Esophagus squamous epithelium (tissue), 5 donors: ENCODE results near the gene ZNF76. TPM values are rescaled to one million over a fixed set of nuclear protein-coding genes. Genes with fewer than 3 reads are reported as not detected.

ENCODE experiments used
- DNase-seq: peaks from one replicate; lab custom pipeline; 2025; lab: John Stamatoyannopoulos, UW
- H3K27ac ChIP-seq, 4 donors: fragments of 200-600 bp; sonication (generic); one replicate each; pipeline ENCODE4 v1.5.1; 2016 to 2019; ENCODE audit warnings: mild to moderate bottlenecking in 1 of 4
- H3K27me3 ChIP-seq, 4 donors: fragments of 200-600 bp; sonication (generic); 1 replicate in 3 of 4; 2 replicates in 1 of 4; pipeline versions ENCODE4 v1.5.1 to v1.6.0; 2017 to 2021; ENCODE audit warnings: antibody characterized with exemption in 1 of 4
- H3K36me3 ChIP-seq, 3 donors: fragments of 200-600 bp; sonication (generic); one replicate each; pipeline ENCODE4 v1.5.1; 2016 to 2019
- H3K4me1 ChIP-seq, 3 donors: fragments of 200-600 bp; sonication (generic); one replicate each; pipeline ENCODE4 v1.5.1; 2017 to 2019
- H3K4me3 ChIP-seq, 4 donors: fragments of 200-600 bp; sonication (generic); 1 replicate in 3 of 4; 2 replicates in 1 of 4; pipeline ENCODE4 v1.5.1; 2016 to 2019; ENCODE audit warnings: mild to moderate bottlenecking in 2 of 4, moderate library complexity in 1 of 4
- H3K9me3 ChIP-seq, 3 donors: fragments of 200-600 bp; sonication (generic); one replicate each; pipeline ENCODE4 v1.5.1; 2016 to 2019
- POLR2A ChIP-seq, 4 donors: fragments of 450-650 bp; IDR thresholded peaks; one replicate each; pipeline ENCODE4 v1.6.1; 2017; ENCODE audit warnings: antibody characterized with exemption in 4 of 4, mild to moderate bottlenecking in 4 of 4, moderate library complexity in 3 of 4
- WGBS, 2 donors: methylation state at CpG; one replicate each; pipeline ENCODE4 v1.1.5; 2018; 5-methylcytosine and 5-hydroxymethylcytosine counted together
- intact Hi-C: fragments of 100-400 bp; cut with DNase I; formaldehyde crosslinking; loops from one replicate; pipeline ENCODE4 v1.15.0; 2022
- total RNA-seq, 4 donors: library from RNA; depleted of rRNA; stranded (reverse); fragments of >200 nt; gene quantifications; one replicate each; pipeline ENCODE4 v1.1.0, GENCODE V29; 2016
- TF ChIP-seq, protein P1 (sequence below), 6 experiments: fragments of 450-650 bp in 4 of 6; fragments of 200-600 bp in 2 of 6; sonication (generic) in 2 of 6; IDR thresholded peaks; one replicate each; pipeline ENCODE4 v1.5.1; 2016 to 2019; ENCODE audit warnings: antibody characterized with exemption in 6 of 6, mild to moderate bottlenecking in 4 of 6, moderate library complexity in 4 of 6
- donor health status: DM: yes; HTN: yes; CAD: no.

Gene ZNF76
- total RNA-seq, 4 donors from 2014 or later = 10.1 to 25.0 (median 10.9) TPM

- Histone ChIP-seq H3K4me3 (no peak overlapping the region), H3K4me1 (peaks cover 5 to 19% (median 11%) of the 10 kb centered on the region in 3 donors), H3K9me3 (no peaks in the 10 kb centered on the region), H3K36me3 (peaks cover 11 to 79% (median 15%) of the 10 kb centered on the region in 3 donors), H3K27ac (no peak overlapping the region), H3K27me3 (no peaks in the 10 kb centered on the region)
- WGBS, 2 donors = 80 to 90% methylated on average over 2 to 6 of the region's 9 CpGs
- no peak for DNase-seq
- intact Hi-C loops = no loop called here
- TF ChIP-seq POLR2A (IDR thresholded peaks at IDR 0.05) = no peak
- TF ChIP-seq, protein P1, sequence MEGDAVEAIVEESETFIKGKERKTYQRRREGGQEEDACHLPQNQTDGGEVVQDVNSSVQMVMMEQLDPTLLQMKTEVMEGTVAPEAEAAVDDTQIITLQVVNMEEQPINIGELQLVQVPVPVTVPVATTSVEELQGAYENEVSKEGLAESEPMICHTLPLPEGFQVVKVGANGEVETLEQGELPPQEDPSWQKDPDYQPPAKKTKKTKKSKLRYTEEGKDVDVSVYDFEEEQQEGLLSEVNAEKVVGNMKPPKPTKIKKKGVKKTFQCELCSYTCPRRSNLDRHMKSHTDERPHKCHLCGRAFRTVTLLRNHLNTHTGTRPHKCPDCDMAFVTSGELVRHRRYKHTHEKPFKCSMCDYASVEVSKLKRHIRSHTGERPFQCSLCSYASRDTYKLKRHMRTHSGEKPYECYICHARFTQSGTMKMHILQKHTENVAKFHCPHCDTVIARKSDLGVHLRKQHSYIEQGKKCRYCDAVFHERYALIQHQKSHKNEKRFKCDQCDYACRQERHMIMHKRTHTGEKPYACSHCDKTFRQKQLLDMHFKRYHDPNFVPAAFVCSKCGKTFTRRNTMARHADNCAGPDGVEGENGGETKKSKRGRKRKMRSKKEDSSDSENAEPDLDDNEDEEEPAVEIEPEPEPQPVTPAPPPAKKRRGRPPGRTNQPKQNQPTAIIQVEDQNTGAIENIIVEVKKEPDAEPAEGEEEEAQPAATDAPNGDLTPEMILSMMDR (IDR thresholded peaks at IDR 0.05) = no peak
Observed at GRCh38 chr6:35293681-35294080, 34.1 kb downstream of the ZNF76 start.

GRCh38 chr6:35294308-35294945 is 34.9 kb downstream of the ZNF76 start:
- no peaks in the 10 kb centered on the region for H3K27me3 ChIP-seq
- peaks cover 11 to 71% (median 11%) of the 10 kb centered on the region in 3 donors for H3K36me3 ChIP-seq
- H3K9me3 ChIP-seq = no peaks in the 10 kb centered on the region
- TF ChIP-seq, protein P1 (IDR thresholded peaks at IDR 0.05) = peak; percentile 28 to 79 (median 64)
- no peak for TF ChIP-seq POLR2A (IDR thresholded peaks at IDR 0.05)
- 45 to 51% methylated on average over 8 to 10 of the region's 10 CpGs for WGBS, 2 donors
- H3K4me1 ChIP-seq = peaks cover 5 to 27% (median 12%) of the 10 kb centered on the region in 3 donors
- intact Hi-C loops = no loop called here
- H3K27ac ChIP-seq = no peak overlapping the region
- no peak overlapping the region for H3K4me3 ChIP-seq
- DNase-seq = no peak

DNA sequence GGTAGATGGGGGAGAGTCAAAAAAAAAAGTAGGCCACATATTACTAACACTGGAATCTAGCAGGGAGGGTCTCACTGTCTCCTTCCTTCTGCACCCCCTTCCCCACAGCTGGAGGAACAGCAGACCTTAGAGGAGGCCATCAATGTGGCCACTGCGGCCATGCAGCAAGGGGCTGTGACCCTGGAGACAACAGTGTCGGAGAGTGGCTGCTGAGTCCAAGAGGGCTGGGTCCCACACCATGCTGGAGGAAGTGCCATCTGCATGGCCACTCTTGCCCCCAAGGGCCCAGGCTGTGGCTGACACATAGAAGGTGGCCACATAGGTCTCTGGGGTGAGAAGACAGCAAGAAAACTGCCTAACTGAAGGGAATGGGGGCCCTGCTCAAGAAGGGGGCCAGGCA is 35.5 kb downstream of the ZNF76 start:
- Histone ChIP-seq H3K4me1 (peaks cover 5 to 33% (median 14%) of the 10 kb centered on the region in 3 donors), H3K9me3 (no peaks in the 10 kb centered on the region), H3K36me3 (peaks cover 7 to 65% (median 11%) of the 10 kb centered on the region in 3 donors), H3K4me3 (no peak overlapping the region), H3K27ac (no peak overlapping the region), H3K27me3 (no peaks in the 10 kb centered on the region)
- no peak for TF ChIP-seq POLR2A (IDR thresholded peaks at IDR 0.05)
- TF ChIP-seq, protein P1 (IDR thresholded peaks at IDR 0.05) = no peak
- WGBS, 2 donors = 100% methylated on average over 2 of the region's 2 CpGs; no CpG with 5 or more reads in 1 of the 2 donors
- DNase-seq = no peak
- intact Hi-C loops = no loop called here

DNA sequence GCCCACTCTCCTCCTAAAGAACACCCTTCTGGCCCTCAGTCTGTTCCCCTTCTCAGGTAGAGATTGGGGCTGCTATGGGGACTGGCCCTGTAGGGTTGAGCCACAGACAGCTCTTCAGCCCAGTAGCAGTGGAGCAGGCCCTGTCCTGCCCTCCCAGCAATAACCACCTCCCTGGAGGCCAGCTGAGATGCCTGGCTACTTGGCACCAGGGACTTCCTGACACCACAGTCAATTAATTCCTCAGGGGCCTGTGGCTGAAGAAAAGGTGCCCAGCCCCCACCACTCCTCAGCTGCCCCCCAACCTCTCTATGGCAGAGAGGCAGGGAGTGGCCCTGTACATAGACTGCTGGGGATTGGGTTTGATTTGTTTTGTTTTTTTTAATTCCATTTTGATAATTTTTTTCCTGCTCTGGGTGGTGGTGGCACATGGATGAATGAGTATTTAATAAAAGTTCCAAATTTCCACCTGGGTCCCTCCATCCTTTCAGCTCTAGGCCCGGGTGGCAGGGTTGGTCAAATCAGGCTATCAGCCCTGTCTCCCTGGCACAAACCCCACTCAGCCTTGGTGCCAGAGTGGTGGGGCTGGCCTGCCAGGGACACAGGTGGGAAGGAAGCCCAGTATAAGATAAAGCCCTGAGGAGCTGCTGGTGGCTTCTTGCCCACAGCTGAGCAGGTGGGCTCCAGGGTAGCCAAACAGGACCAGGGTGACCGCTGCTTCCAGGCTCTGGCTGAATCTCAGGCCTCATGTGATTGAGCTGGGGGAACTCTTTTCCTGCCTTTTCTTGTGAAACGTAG is 36.2 kb downstream of the ZNF76 start:
- H3K9me3 ChIP-seq = no peaks in the 10 kb centered on the region
- no peaks in the 10 kb centered on the region for H3K27me3 ChIP-seq
- WGBS, 2 donors = 20 to 83% methylated on average over 1 of the region's 3 CpGs
- no peak for DNase-seq
- no peak overlapping the region for H3K4me3 ChIP-seq
- intact Hi-C loops = no loop called here
- TF ChIP-seq, protein P1 (IDR thresholded peaks at IDR 0.05) = no peak
- no peak for TF ChIP-seq POLR2A (IDR thresholded peaks at IDR 0.05)
- peaks cover 5 to 40% (median 21%) of the 10 kb centered on the region in 3 donors for H3K4me1 ChIP-seq
- no peak overlapping the region for H3K27ac ChIP-seq
- peaks cover 3 to 58% (median 8%) of the 10 kb centered on the region in 3 donors for H3K36me3 ChIP-seq
